GM18511 (cell line): ENCODE measurements around the gene PRSS22.

Source experiments
- ATAC-seq: cut with Tn5 transposase; IDR thresholded peaks from one replicate; pipeline ENCODE4 v1.9.1; 2021; ENCODE audit warnings: mild to moderate bottlenecking, moderate library complexity; ENCODE audit not compliant: unreplicated experiment

PRSS22 gene

DNA sequence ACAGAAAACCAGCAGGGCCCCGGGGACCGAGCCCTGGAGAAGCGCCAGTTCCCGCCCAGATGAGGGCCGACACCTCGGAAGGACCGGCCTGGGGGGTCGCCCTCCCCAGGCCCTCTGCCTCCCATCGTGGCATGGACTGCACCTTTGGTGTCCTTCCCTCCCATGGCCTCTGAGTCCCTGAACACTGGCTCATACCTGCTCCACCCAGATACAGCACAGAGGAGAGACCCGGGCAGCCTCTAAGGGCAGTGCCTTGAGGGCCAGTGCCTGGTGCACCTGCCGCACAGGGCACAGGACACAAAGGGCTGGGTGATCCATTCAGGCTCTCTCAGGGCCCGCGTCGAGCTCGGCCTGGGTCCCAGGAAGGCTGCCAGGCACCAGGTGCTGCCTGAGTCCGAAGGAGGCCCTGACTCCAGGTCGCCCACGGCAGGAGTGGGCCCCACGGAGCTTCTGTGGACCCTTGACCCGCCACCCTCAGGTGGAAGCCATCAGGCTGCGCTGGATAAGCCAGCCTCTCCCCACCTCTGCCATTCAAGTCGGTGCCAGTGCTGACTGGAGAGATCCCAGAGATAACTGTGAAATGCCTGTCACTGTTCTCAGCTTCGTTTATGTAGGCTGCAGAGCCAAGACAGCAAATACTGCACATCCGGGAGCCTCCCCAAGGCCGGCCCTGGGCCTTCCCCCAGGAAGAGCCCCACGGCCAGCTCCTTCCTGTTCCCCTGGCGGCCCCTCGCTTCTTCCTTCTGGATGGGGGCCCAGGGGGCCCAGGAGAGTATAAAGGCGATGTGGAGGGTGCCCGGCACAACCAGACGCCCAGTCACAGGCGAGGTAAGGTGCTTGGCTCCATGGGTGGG, 28.2 kb downstream of the PRSS22 start, which contains the start of gene ZG16B:
Gene ZG16B, plus strand, starts transcription at position 803 of the 854 bp plus-strand sequence. CDS start 139 bp downstream, outside the sequence.
- no peak for ATAC-seq

- ATAC-seq, result no peak
Observed at GRCh38 chr16:2828876-2829430, 29.0 kb downstream of the PRSS22 start.

DNA sequence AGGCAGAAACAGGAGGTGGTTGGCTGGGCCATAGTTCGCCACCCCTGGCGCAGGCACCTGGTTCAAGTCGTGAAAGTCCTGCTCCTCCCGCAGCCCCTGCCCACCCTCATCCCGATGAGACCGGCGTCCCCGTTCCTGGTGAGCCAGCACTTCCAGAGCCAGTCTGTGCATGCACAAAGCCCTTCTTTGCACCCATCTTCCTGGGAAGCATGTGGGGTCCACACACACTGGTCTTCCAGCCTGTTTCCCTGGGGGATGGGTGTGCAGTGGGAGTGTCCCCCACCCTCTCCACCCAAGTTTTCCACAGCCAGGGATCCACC, 29.5 kb downstream of the PRSS22 start:
- ATAC-seq, result no peak

DNA sequence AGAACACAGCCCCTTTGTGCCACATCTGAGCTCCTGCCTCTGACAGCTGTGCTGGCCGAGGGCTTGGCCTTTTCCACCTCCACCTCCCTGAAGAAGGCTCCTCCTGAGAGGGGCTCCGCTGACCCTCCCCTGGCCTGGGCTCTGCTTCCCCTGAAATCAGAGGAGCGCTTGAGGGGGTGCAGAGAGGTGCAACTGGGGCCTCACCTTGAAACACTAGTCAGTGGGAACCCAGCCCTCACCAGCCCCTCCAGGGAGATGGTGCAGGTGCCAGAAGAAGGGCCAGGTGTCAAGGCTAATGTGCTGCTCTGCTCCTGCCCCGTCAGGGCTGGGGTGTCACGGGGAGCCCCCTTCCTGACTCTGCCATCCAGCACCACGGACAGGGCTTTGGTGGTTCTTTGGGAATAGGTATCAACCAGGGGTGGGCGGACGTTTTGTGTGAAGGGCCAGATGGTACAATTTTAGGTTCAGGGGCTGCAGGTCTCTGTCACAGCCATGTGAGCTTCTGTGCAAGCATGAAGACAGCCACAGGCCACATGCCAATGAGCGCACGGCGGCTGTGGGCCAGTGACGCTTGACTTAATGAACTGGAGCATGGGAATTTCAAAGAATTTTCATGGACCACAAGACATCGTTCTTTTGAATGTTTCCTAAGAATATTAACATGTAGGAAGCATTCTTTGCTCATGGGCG, 30.0 kb downstream of the PRSS22 start:
- no peak for ATAC-seq

DNA sequence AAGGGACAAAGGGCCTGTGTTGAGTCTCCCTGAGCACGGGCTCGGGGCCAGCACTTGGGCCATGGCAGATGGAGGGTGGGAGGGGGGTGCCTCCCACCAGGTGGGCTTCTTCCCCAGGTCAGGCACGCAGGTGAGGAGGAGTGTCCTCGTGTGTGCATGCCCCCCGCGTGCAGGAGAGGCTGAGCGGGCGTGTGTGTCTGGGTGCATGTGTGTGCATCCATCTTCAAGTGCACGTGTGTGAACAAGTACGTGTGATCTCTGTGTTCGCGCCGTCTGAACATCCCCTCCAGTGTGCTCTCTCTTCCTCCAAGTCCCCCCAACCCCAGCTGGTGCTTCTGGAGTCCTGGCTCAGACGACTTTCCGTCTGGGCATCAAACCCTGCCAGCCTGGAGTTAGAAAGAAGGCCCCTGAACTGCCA, 30.6 kb downstream of the PRSS22 start:
- ATAC-seq, result no peak

DNA sequence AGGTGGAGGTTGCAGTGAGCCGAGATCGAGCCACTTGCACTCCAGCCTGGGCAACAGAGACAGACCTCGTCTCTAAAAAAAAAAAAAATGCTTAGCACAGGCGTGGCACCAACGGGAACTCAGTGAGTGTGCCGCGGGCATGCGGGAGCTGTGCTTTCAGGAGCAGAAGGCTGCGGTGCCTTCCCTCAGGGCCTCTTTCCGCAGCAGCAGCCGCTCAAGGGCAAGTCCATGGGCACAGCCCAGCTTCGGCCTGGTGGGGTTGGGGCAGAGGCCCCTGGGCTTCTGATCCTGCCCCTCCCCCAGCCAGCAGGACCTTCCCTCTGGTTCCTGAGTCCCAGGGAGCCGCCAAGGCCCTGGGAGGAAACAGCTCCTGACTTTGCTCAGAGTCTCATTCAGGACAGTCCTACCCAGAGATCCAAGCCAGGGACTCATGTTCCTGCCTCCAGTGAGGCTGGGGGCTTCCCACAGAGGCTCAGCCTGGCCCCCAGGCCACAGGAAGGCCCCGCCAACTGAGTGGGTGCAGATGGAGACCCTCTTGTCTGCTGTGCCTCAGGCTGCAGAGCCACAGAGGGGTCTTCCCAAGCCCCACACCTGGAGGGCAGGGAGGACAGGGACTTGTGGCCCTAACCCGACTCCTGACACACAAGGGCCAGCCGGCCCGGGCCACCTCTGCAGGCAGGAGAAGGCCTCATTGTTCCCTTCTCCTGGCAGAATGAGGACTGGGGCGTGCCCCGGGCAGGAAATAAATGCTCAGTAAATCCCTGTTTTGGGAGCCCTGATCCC, 31.2 kb downstream of the PRSS22 start:
- no peak for ATAC-seq

- no peak for ATAC-seq
Observed at GRCh38 chr16:2825906-2826305, 32.1 kb downstream of the PRSS22 start.

DNA sequence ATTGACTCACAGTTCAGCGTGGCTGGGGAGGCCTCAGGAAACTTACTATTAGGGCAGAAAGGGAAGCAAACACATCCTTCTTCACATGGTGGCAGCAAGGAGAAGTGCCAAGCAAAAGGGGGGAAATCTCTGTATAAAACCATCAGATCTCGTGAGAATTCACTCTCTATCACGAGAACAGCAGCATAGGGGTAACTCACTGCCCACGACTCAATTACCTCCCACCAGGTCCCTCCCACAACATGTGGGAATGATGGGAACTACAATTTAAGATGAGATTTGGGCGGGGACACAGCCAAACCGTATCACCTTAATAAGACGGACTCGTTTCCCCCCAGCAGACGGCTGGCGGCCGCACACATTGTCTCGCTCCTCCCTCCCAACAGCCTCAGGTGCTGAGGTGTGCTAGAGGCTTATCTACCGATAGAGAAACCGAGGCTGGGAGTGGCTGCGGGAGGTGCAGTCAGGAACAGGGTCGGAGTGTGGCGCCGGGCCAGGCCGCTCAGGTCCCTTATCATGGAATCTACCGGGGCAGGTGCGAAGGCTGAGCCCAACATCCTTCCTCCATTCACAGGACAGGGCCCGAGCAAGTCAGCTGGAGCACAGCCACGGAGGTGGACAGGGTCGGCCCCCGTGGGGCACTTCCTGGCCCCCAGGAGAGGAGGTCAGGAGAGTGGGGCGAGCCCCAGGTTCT, 32.8 kb downstream of the PRSS22 start:
- no peak for ATAC-seq

- no peak for ATAC-seq
Observed at GRCh38 chr16:2824626-2825025, 33.3 kb downstream of the PRSS22 start.

- no peak for ATAC-seq
Observed at GRCh38 chr16:2822496-2822895, 35.5 kb downstream of the PRSS22 start.

DNA sequence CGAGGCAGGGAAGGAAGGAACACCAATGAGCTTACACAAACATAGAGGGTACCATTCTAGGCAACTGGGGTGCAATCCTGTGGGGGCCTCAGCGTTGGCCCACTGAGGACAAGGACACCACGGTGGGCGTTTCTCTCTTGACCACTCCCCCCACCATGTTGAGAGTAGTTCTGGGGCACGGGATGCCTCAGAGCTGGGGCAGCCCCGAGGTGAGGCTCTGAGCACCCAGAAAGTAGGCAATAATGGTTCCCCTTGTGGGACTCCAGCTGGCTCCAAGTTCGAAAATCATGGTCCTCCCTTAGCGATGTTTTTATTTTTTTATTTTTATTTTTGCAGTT, 35.8 kb downstream of the PRSS22 start:
- ATAC-seq, result no peak

GRCh38 chr16:2821487-2822157, 36.3 kb downstream of the PRSS22 start:
- ATAC-seq, result no peak

GRCh38 chr16:2820836-2821486, 37.0 kb downstream of the PRSS22 start:
- ATAC-seq, result no peak

- no peak for ATAC-seq
Observed at GRCh38 chr16:2819939-2820835, 37.8 kb downstream of the PRSS22 start.

- no peak for ATAC-seq
Observed at GRCh38 chr16:2819179-2819938, 38.6 kb downstream of the PRSS22 start.

- no peak for ATAC-seq
Observed at GRCh38 chr16:2818272-2818876, 39.6 kb downstream of the PRSS22 start.
